IPS-15b (cell line): ENCODE measurements around the gene PKD1L1.

ENCODE experiments used
- H3K27me3 ChIP-seq: one replicate; pipeline ENCODE4 v1.6.1; 2013; ENCODE audit warnings: low read length; ENCODE audit not compliant: control insufficient read depth, insufficient read depth
- H3K36me3 ChIP-seq: one replicate; pipeline ENCODE4 v1.6.1; 2013; ENCODE audit warnings: low read length; ENCODE audit not compliant: control insufficient read depth, insufficient read depth
- H3K4me1 ChIP-seq: one replicate; pipeline ENCODE4 v1.6.1; 2013; ENCODE audit warnings: mild to moderate bottlenecking, low read length; ENCODE audit not compliant: control insufficient read depth, insufficient read depth
- H3K4me3 ChIP-seq: one replicate; pipeline ENCODE4 v1.5.1; 2013; ENCODE audit warnings: low read depth, low read length
- H3K9ac ChIP-seq: one replicate; pipeline ENCODE4 v1.6.1; 2013; ENCODE audit warnings: low read depth, mild to moderate bottlenecking, low read length
- H3K9me3 ChIP-seq: one replicate; pipeline ENCODE4 v1.6.1; 2013; ENCODE audit warnings: mild to moderate bottlenecking, low read length; ENCODE audit not compliant: control insufficient read depth, insufficient read depth

The PKD1L1 gene

GRCh38 chr7:47907981-47908616, 40.2 kb downstream of the PKD1L1 start:
- H3K9me3 ChIP-seq: no peaks in the 10 kb centered on the region
- H3K4me3 ChIP-seq: no peak overlapping the region
- no peaks in the 10 kb centered on the region for H3K27me3 ChIP-seq
- H3K9ac ChIP-seq: no peak overlapping the region
- H3K36me3 ChIP-seq: no peaks in the 10 kb centered on the region
- peaks cover 12% of the 10 kb centered on the region for H3K4me1 ChIP-seq

GRCh38 chr7:47906883-47907282, 41.4 kb downstream of the PKD1L1 start:
- Histone ChIP-seq H3K36me3 (no peaks in the 10 kb centered on the region), H3K9me3 (no peaks in the 10 kb centered on the region), H3K4me1 (peaks cover 12% of the 10 kb centered on the region), H3K9ac (no peak overlapping the region), H3K27me3 (no peaks in the 10 kb centered on the region), H3K4me3 (no peak overlapping the region)

GRCh38 chr7:47905076-47905920, 43.0 kb downstream of the PKD1L1 start:
- H3K9ac ChIP-seq: no peak overlapping the region
- H3K36me3 ChIP-seq: no peaks in the 10 kb centered on the region
- no peak overlapping the region for H3K4me3 ChIP-seq
- H3K27me3 ChIP-seq: no peaks in the 10 kb centered on the region
- H3K4me1 ChIP-seq: peaks cover 12% of the 10 kb centered on the region
- no peaks in the 10 kb centered on the region for H3K9me3 ChIP-seq

- H3K4me1 ChIP-seq: peaks cover 18% of the 10 kb centered on the region
- no peaks in the 10 kb centered on the region for H3K36me3 ChIP-seq
- no peak overlapping the region for H3K4me3 ChIP-seq
These were observed 46.3 kb downstream of the PKD1L1 start for GRCh38 chr7:47902013-47902412.

DNA sequence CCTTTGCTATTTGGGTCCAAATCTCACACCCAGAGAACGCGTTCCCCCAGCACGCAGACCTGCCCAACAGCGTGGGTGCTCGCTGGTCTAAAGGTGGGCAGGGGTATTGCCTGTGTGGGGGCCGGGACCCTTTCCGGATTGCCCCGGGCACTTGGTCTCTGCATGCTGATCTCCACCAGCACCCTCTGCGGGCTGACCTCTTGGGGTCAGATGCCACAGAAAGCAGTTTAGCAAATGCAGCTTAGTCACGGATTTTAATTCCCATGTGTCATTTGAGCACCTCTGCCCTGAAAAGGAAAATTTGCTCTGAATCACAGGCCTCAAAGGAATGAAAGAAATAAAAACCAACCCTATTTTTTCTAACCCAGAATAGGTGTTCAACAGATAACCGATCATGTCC, 46.7 kb downstream of the PKD1L1 start:
- H3K9me3 ChIP-seq: no peaks in the 10 kb centered on the region
- H3K9ac ChIP-seq: no peak overlapping the region
- no peaks in the 10 kb centered on the region for H3K36me3 ChIP-seq
- peaks cover 22% of the 10 kb centered on the region for H3K4me1 ChIP-seq
- H3K27me3 ChIP-seq: no peaks in the 10 kb centered on the region
- no peak overlapping the region for H3K4me3 ChIP-seq

More at GRCh38 chr7:47902013-47902412, 46.3 kb downstream of the PKD1L1 start:
- H3K9me3 ChIP-seq: no peaks in the 10 kb centered on the region
- no peak overlapping the region for H3K9ac ChIP-seq
- H3K27me3 ChIP-seq: no peaks in the 10 kb centered on the region

DNA sequence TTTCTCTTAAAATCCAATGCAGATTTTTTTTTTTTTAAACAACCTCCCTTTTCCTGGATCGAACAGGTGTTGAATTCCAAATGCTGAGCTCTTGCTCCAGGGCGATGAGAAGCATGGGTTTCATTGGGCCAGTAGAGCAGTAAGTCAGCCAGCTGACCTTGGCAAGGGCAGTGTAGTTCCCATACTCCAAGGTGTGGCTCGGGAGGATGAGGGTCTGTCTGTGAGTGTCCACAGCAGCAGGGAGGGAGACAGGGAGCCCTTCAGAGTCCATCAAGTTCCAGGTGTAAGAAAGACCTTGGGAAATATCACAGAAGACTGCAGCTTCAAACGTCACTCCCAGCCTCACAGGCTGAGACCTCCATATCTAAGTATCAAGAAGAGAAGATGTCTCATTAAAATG, 50.4 kb downstream of the PKD1L1 start:
- Histone ChIP-seq H3K4me1 (peaks cover 16% of the 10 kb centered on the region), H3K4me3 (no peak overlapping the region), H3K9me3 (no peaks in the 10 kb centered on the region), H3K36me3 (no peaks in the 10 kb centered on the region), H3K9ac (no peak overlapping the region), H3K27me3 (no peaks in the 10 kb centered on the region)

- no peaks in the 10 kb centered on the region for H3K27me3 ChIP-seq
- no peaks in the 10 kb centered on the region for H3K9me3 ChIP-seq
- H3K4me3 ChIP-seq: no peak overlapping the region
- peak overlapping the region; percentile 12 for H3K9ac ChIP-seq
- H3K4me1 ChIP-seq: peaks cover 16% of the 10 kb centered on the region
- H3K36me3 ChIP-seq: no peaks in the 10 kb centered on the region
These were observed 51.4 kb downstream of the PKD1L1 start for GRCh38 chr7:47896809-47897423.

GRCh38 chr7:47895026-47895425, 53.2 kb downstream of the PKD1L1 start:
- no peaks in the 10 kb centered on the region for H3K27me3 ChIP-seq

GRCh38 chr7:47893721-47894365, 54.4 kb downstream of the PKD1L1 start:
- Histone ChIP-seq H3K9ac (no peak overlapping the region), H3K4me3 (no peak overlapping the region), H3K9me3 (no peaks in the 10 kb centered on the region), H3K36me3 (no peaks in the 10 kb centered on the region), H3K4me1 (peaks cover 16% of the 10 kb centered on the region), H3K27me3 (no peaks in the 10 kb centered on the region)

More at GRCh38 chr7:47895026-47895425, 53.2 kb downstream of the PKD1L1 start:
- no peaks in the 10 kb centered on the region for H3K36me3 ChIP-seq
- no peak overlapping the region for H3K9ac ChIP-seq
- H3K4me1 ChIP-seq: peaks cover 16% of the 10 kb centered on the region
- no peaks in the 10 kb centered on the region for H3K9me3 ChIP-seq
- H3K4me3 ChIP-seq: no peak overlapping the region

- no peaks in the 10 kb centered on the region for H3K36me3 ChIP-seq
- peaks cover 16% of the 10 kb centered on the region for H3K4me1 ChIP-seq
- no peak overlapping the region for H3K4me3 ChIP-seq
- H3K9me3 ChIP-seq: no peaks in the 10 kb centered on the region
- H3K9ac ChIP-seq: no peak overlapping the region
- H3K27me3 ChIP-seq: no peaks in the 10 kb centered on the region
These were observed 55.0 kb downstream of the PKD1L1 start for GRCh38 chr7:47893238-47893637.

DNA sequence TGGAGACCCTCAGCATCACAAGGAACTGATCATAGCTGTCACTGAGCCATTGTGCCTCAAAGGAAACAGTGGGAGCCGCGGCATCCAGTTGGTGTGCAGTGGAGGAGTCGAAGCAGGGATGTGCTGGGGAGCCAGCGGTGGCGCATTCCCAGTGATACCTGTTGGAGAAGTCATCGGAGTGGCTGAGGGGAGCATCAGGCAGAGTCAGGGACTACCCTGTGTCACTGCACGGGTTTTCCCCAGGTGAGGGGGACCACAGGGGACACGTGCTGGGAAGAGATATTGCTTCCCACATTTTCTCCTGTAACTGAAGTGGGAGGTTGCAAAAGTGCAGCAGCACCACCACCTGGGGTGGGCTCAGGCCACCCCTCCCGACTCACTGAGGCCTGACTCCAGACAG, 57.7 kb downstream of the PKD1L1 start:
- Histone ChIP-seq H3K9ac (no peak overlapping the region), H3K4me3 (no peak overlapping the region), H3K36me3 (no peaks in the 10 kb centered on the region), H3K4me1 (no peaks in the 10 kb centered on the region), H3K9me3 (no peaks in the 10 kb centered on the region), H3K27me3 (no peaks in the 10 kb centered on the region)
